AG04449 (cell line): Measurements from ENCODE around the gene OR10AD1.
"Not testable (repeated sequence)": the region's sequence is repeated elsewhere in the genome, so short reads cannot be mapped to it uniquely, and the experiment has no call there.

ENCODE experiments used
- CTCF ChIA-PET: fragments of 350-600 bp; formaldehyde crosslinking; extraction: SDS; loops from one replicate; lab custom pipeline; 2021; ENCODE audit warnings: antibody characterized with exemption; lab: Yijun Ruan, JAX
- POLR2A ChIA-PET: fragments of 400-600, 350-600 bp; formaldehyde crosslinking; extraction: SDS; loops from one replicate; lab custom pipeline; 2020; ENCODE audit warnings: antibody characterized with exemption, inconsistent platforms; lab: Yijun Ruan, JAX
- DNase-seq: peaks from one replicate; pipeline ENCODE4 v3.0.0-alpha.2; 2010; ENCODE audit warnings: low read depth, low spot score
- H3K4me3 ChIP-seq: 2 replicates; pipeline ENCODE4 v1.5.1; 2011; ENCODE audit warnings: low read depth, mild to moderate bottlenecking, control low read depth, low read length
- CTCF ChIP-seq: IDR thresholded peaks from one replicate; pipeline ENCODE4 v1.5.1; 2011; ENCODE audit warnings: mild to moderate bottlenecking, moderate library complexity, low read length, control low read depth, inconsistent platforms; ENCODE audit not compliant: insufficient read depth; ENCODE audit errors: missing control alignments

OR10AD1 gene

GRCh38 chr12:48160046-48160445, 43.0 kb downstream of the OR10AD1 start:
- no peak for DNase-seq
- CTCF ChIA-PET = interaction anchor here (1.0 to 1.5 kb wide), 3 partner anchors 9 to 60 kb away, joined by 3 to 5 read pairs (median 3); no protein-coding TSS in a partner anchor
- H3K4me3 ChIP-seq = no peak overlapping the region
- POLR2A ChIA-PET = interaction anchor here (0.7 kb wide), 1 partner anchor 339 kb away, joined by 3 read pairs; no protein-coding TSS in a partner anchor
- no peak for TF ChIP-seq CTCF

- peak overlapping the region; percentile 56 for H3K4me3 ChIP-seq
- no peak for DNase-seq
- ChIA-PET CTCF (interaction anchor here (0.6 to 2.5 kb wide), 18 partner anchors 8 to 461 kb away, joined by 3 to 14 read pairs (median 4); partner anchors contain the start of genes PFKM and TMEM106C), POLR2A (interaction anchor here (0.6 to 1.9 kb wide), 2 partner anchors 48 to 52 kb away, joined by 4 to 9 read pairs; partner anchors contain the start of gene SENP1)
- TF ChIP-seq CTCF = no peak
These were observed 45.2 kb downstream of the OR10AD1 start for GRCh38 chr12:48157889-48158370.

- peak within 1 kb of the TSS; percentile 93 for H3K4me3 ChIP-seq
- ChIA-PET CTCF (interaction anchor here (0.8 to 2.5 kb wide), 17 partner anchors 8 to 462 kb away, joined by 3 to 14 read pairs (median 5); partner anchors contain the start of genes PFKM and TMEM106C), POLR2A (interaction anchor here (0.6 to 1.9 kb wide), 3 partner anchors 15 to 52 kb away, joined by 4 to 9 read pairs (median 4); partner anchors contain the start of gene SENP1)
- TF ChIP-seq CTCF = peak; percentile 38
- peak; percentile 83 for DNase-seq
These were observed 45.8 kb downstream of the OR10AD1 start, which contains the start of gene ASB8 for GRCh38 chr12:48157018-48157888. ASB8 (minus strand) TSS chr12:48157515; CDS start chr12:48153496, 4,019 bp downstream.

GRCh38 chr12:48156652-48157017, 46.5 kb downstream of the OR10AD1 start:
- no peak for DNase-seq
- POLR2A ChIA-PET = interaction anchor here (1.1 to 1.9 kb wide), 2 partner anchors 14 to 51 kb away, joined by 4 to 9 read pairs; partner anchors contain the start of gene SENP1
- CTCF ChIA-PET = interaction anchor here (0.8 to 2.4 kb wide), 8 partner anchors 9 to 298 kb away, joined by 3 to 14 read pairs (median 6); partner anchors contain the start of gene PFKM
- no peak for TF ChIP-seq CTCF
- peak overlapping the region; percentile 93 for H3K4me3 ChIP-seq

- POLR2A ChIA-PET, H3K4me3 ChIP-seq, DNase-seq: not testable (repeated sequence)
- CTCF ChIA-PET = interaction anchor here (1.3 kb wide), 1 partner anchor 34 kb away, joined by 5 read pairs; no protein-coding TSS in a partner anchor
These were observed 47.3 kb downstream of the OR10AD1 start for GRCh38 chr12:48155786-48156185.
